SK-N-SH treated with all-trans-retinoic acid at 6 μM for 48 hours (cell line): ENCODE data around the gene HMGCS2.

Experiments used
- ARNTL ChIP-seq: fragments of 450-650 bp; formaldehyde crosslinking; IDR thresholded peaks from 2 replicates; pipeline ENCODE4 v1.5.0; 2020; ENCODE audit warnings: low read depth, mild to moderate bottlenecking, moderate library complexity, borderline replicate concordance
- BACH2 ChIP-seq: fragments of 250-450 bp; sonication (Bioruptor Pico); IDR thresholded peaks from 2 replicates; pipeline ENCODE4 v1.9.0; 2021; ENCODE audit warnings: mild to moderate bottlenecking, borderline replicate concordance
- CREB5 ChIP-seq: fragments of 250-450 bp; sonication (Bioruptor Pico); IDR thresholded peaks from 2 replicates; pipeline ENCODE4 v1.5.1; 2020; ENCODE audit warnings: low read depth, mild to moderate bottlenecking, moderate library complexity
- GLIS3 ChIP-seq: fragments of 250-450 bp; sonication (Bioruptor Pico); IDR thresholded peaks from 2 replicates; pipeline ENCODE4 v1.5.0; 2020; ENCODE audit warnings: mild to moderate bottlenecking, moderate library complexity
- TCF4 ChIP-seq: fragments of 250-450 bp; sonication (Bioruptor Pico); IDR thresholded peaks from 2 replicates; pipeline ENCODE4 v1.8.0; 2021; ENCODE audit warnings: mild to moderate bottlenecking, moderate library complexity, borderline replicate concordance
- ZNF70 ChIP-seq: fragments of 450-650 bp; formaldehyde crosslinking; IDR thresholded peaks from 2 replicates; pipeline ENCODE4 v1.5.0; 2020; ENCODE audit warnings: mild to moderate bottlenecking, moderate library complexity
- ZNF8 ChIP-seq: fragments of 450-650 bp; formaldehyde crosslinking; IDR thresholded peaks from 2 replicates; pipeline ENCODE4 v1.5.0; 2020; ENCODE audit warnings: mild to moderate bottlenecking, moderate library complexity

- TF ChIP-seq CREB5 (no peak), ARNTL (CRISPR knock-in tag) (no peak), ZNF8 (CRISPR knock-in tag) (no peak), ZNF70 (CRISPR knock-in tag) (no peak), TCF4 (no peak), BACH2 (CRISPR knock-in tag) (no peak), GLIS3 (CRISPR knock-in tag) (no peak)
These were observed 2.3 kb upstream of the HMGCS2 start for GRCh38 chr1:119771016-119771415.
